Mononuclear cell (primary cell): ENCODE measurements around the gene HNF1B. TPM values are rescaled to one million over a fixed set of nuclear protein-coding genes. Genes with fewer than 3 reads are reported as not detected.

Experiments
- H3K27me3 ChIP-seq: 2 replicates; pipeline ENCODE4 v1.6.0; 2011; ENCODE audit warnings: low read length, control low read depth; ENCODE audit not compliant: insufficient read depth
- H3K4me1 ChIP-seq: 2 replicates; pipeline ENCODE4 v1.5.1; 2011; ENCODE audit warnings: mild to moderate bottlenecking, low read length, control low read depth; ENCODE audit not compliant: insufficient read depth
- H3K4me3 ChIP-seq: 2 replicates; pipeline ENCODE4 v1.5.1; 2011; ENCODE audit warnings: mild to moderate bottlenecking, low read length, moderate library complexity
- H3K9me3 ChIP-seq: 2 replicates; pipeline ENCODE4 v1.5.1; 2011; ENCODE audit warnings: low read depth, mild to moderate bottlenecking, control low read depth, low read length
- total RNA-seq: library from RNA; depleted of rRNA; stranded (reverse); fragments of >200 nt; gene quantifications from one replicate; pipeline ENCODE4 v1.2.3, GENCODE V29; 2012

HNF1B gene
- total RNA-seq, 1 donor: not detected

- Histone ChIP-seq H3K4me1 (peaks cover 35% of the 10 kb centered on the region), H3K4me3 (no peak overlapping the region), H3K27me3 (peaks cover 67% of the 10 kb centered on the region), H3K9me3 (no peaks in the 10 kb centered on the region)
Measured at GRCh38 chr17:37747222-37747621, 2.4 kb upstream of the HNF1B start.

- Histone ChIP-seq H3K4me3 (no peak overlapping the region), H3K9me3 (no peaks in the 10 kb centered on the region), H3K4me1 (peaks cover 41% of the 10 kb centered on the region), H3K27me3 (peaks cover 73% of the 10 kb centered on the region)
Measured at GRCh38 chr17:37746617-37747016, 1.8 kb upstream of the HNF1B start.

- Histone ChIP-seq H3K27me3 (peaks cover 80% of the 10 kb centered on the region), H3K4me1 (peaks cover 41% of the 10 kb centered on the region), H3K9me3 (no peaks in the 10 kb centered on the region), H3K4me3 (no peak overlapping the region)
Measured at GRCh38 chr17:37745801-37746426, 1.1 kb upstream of the HNF1B start.

GRCh38 chr17:37744633-37744927, 279 bp downstream of the HNF1B start:
- Histone ChIP-seq H3K4me1 (peaks cover 41% of the 10 kb centered on the region), H3K4me3 (no peak overlapping the region), H3K9me3 (no peaks in the 10 kb centered on the region), H3K27me3 (peaks cover 94% of the 10 kb centered on the region)

GRCh38 chr17:37743875-37744632, 805 bp downstream of the HNF1B start:
- Histone ChIP-seq H3K4me3 (no peak overlapping the region), H3K27me3 (peaks cover 98% of the 10 kb centered on the region), H3K9me3 (no peaks in the 10 kb centered on the region), H3K4me1 (peaks cover 41% of the 10 kb centered on the region)

- H3K9me3 ChIP-seq: no peaks in the 10 kb centered on the region
- peaks cover 98% of the 10 kb centered on the region for H3K27me3 ChIP-seq
- no peak overlapping the region for H3K4me3 ChIP-seq
- peaks cover 41% of the 10 kb centered on the region for H3K4me1 ChIP-seq
Measured at GRCh38 chr17:37743612-37743874, 1.3 kb downstream of the HNF1B start.

- Histone ChIP-seq H3K4me1 (peaks cover 41% of the 10 kb centered on the region), H3K4me3 (no peak overlapping the region), H3K9me3 (no peaks in the 10 kb centered on the region), H3K27me3 (peaks cover 98% of the 10 kb centered on the region)
Measured at GRCh38 chr17:37742762-37743611, 1.9 kb downstream of the HNF1B start.

GRCh38 chr17:37742116-37742761, 2.6 kb downstream of the HNF1B start:
- Histone ChIP-seq H3K4me3 (no peak overlapping the region), H3K4me1 (peaks cover 41% of the 10 kb centered on the region), H3K9me3 (no peaks in the 10 kb centered on the region), H3K27me3 (peaks cover 93% of the 10 kb centered on the region)

- H3K27me3 ChIP-seq: peaks cover 93% of the 10 kb centered on the region
- peaks cover 41% of the 10 kb centered on the region for H3K4me1 ChIP-seq
- no peaks in the 10 kb centered on the region for H3K9me3 ChIP-seq
- no peak overlapping the region for H3K4me3 ChIP-seq
Measured at GRCh38 chr17:37741341-37742115, 3.3 kb downstream of the HNF1B start.

- Histone ChIP-seq H3K9me3 (no peaks in the 10 kb centered on the region), H3K4me3 (no peak overlapping the region), H3K4me1 (peaks cover 41% of the 10 kb centered on the region), H3K27me3 (peaks cover 89% of the 10 kb centered on the region)
Measured at GRCh38 chr17:37740915-37741314, 3.9 kb downstream of the HNF1B start.

GRCh38 chr17:37737971-37738370, 6.9 kb downstream of the HNF1B start:
- no peak overlapping the region for H3K4me3 ChIP-seq
- H3K27me3 ChIP-seq: peaks cover 61% of the 10 kb centered on the region
- H3K4me1 ChIP-seq: peaks cover 13% of the 10 kb centered on the region
- no peaks in the 10 kb centered on the region for H3K9me3 ChIP-seq

- H3K4me1 ChIP-seq: peaks cover 5% of the 10 kb centered on the region
- no peaks in the 10 kb centered on the region for H3K9me3 ChIP-seq
- H3K27me3 ChIP-seq: peaks cover 53% of the 10 kb centered on the region
- H3K4me3 ChIP-seq: no peak overlapping the region
Measured at GRCh38 chr17:37737081-37737480, 7.8 kb downstream of the HNF1B start.

- peaks cover 47% of the 10 kb centered on the region for H3K27me3 ChIP-seq
- H3K9me3 ChIP-seq: no peaks in the 10 kb centered on the region
- no peak overlapping the region for H3K4me3 ChIP-seq
- H3K4me1 ChIP-seq: no peaks in the 10 kb centered on the region
Measured at GRCh38 chr17:37736428-37736827, 8.4 kb downstream of the HNF1B start.

- Histone ChIP-seq H3K4me1 (no peaks in the 10 kb centered on the region), H3K9me3 (no peaks in the 10 kb centered on the region), H3K4me3 (no peak overlapping the region), H3K27me3 (peaks cover 34% of the 10 kb centered on the region)
Measured at GRCh38 chr17:37735165-37735564, 9.7 kb downstream of the HNF1B start.
